IMR-90 (cell line): ENCODE results near the gene UPK3A. TPM values are rescaled to one million over a fixed set of nuclear protein-coding genes. Genes with fewer than 3 reads are reported as not detected.
"Not testable (repeated sequence)": the region's sequence is repeated elsewhere in the genome, so short reads cannot be mapped to it uniquely, and the experiment has no call there.

ENCODE experiments used
- ATAC-seq: fragments of 200-7000 bp; cut with Tn5 transposase; 2 replicates; pipeline ENCODE4 v1.9.1; 2020; ENCODE audit warnings: low read depth, mild to moderate bottlenecking, moderate library complexity
- BruUV-seq: library from RNA; stranded (reverse); fragments of 400-500 nt; replicated peaks from 2 replicates; lab custom pipeline; 2021; lab: Mats Ljungman, UMichigan
- CTCF ChIA-PET: fragments of 300-600 bp; formaldehyde crosslinking; extraction: SDS; loops from one replicate; lab custom pipeline; 2021; ENCODE audit warnings: antibody characterized with exemption; lab: Yijun Ruan, JAX
- POLR2A ChIA-PET: fragments of 300-600 bp; sonication (Branson Sonifier 250); formaldehyde crosslinking; loops from one replicate; lab custom pipeline; 2022; ENCODE audit warnings: antibody characterized with exemption; ENCODE audit not compliant: unreplicated experiment; lab: Charles Lee
- DNase-seq: peaks from one replicate; pipeline ENCODE4 v3.0.0; 2013
- H2AFZ ChIP-seq: replicated peaks from 2 replicates; pipeline ENCODE3; 2013; ENCODE audit warnings: low read length, mild to moderate bottlenecking; ENCODE audit not compliant: poor library complexity
- H2AK5ac ChIP-seq: 2 replicates; pipeline ENCODE4 v1.6.1; 2013; ENCODE audit warnings: low read depth, low read length, inconsistent platforms
- H2AK9ac ChIP-seq: replicated peaks from 2 replicates; pipeline ENCODE3; 2013; ENCODE audit warnings: mild to moderate bottlenecking, low read depth, low read length, moderate library complexity; ENCODE audit not compliant: poor library complexity
- H2BK120ac ChIP-seq: 2 replicates; pipeline ENCODE4 v1.6.1; 2013; ENCODE audit warnings: low read depth, low read length, inconsistent platforms
- H2BK15ac ChIP-seq: 3 replicates; pipeline ENCODE4 v1.6.1; 2013; ENCODE audit warnings: low read depth, low read length, inconsistent platforms
- H2BK20ac ChIP-seq: 2 replicates; pipeline ENCODE4 v1.6.1; 2013; ENCODE audit warnings: low read depth, mild to moderate bottlenecking, inconsistent platforms, low read length, moderate library complexity
- H2BK5ac ChIP-seq: 2 replicates; pipeline ENCODE4 v1.6.1; 2013; ENCODE audit warnings: mild to moderate bottlenecking, low read depth, low read length, inconsistent platforms; ENCODE audit not compliant: poor library complexity, severe bottlenecking
- H3K14ac ChIP-seq: replicated peaks from 2 replicates; pipeline ENCODE4 v1.6.1; 2013; ENCODE audit warnings: low read depth, low read length, inconsistent platforms
- H3K18ac ChIP-seq: 2 replicates; pipeline ENCODE4 v1.6.1; 2013; ENCODE audit warnings: low read depth, low read length, control low read depth
- H3K23ac ChIP-seq: 2 replicates; pipeline ENCODE4 v1.6.1; 2013; ENCODE audit warnings: low read depth, low read length, inconsistent platforms
- H3K27ac ChIP-seq: 2 replicates; pipeline ENCODE4 v1.5.1; 2013; ENCODE audit warnings: mild to moderate bottlenecking, control low read depth, low read length; ENCODE audit not compliant: insufficient read depth
- H3K27me3 ChIP-seq: 2 replicates; pipeline ENCODE4 v1.6.1; 2013; ENCODE audit warnings: low read length; ENCODE audit not compliant: control insufficient read depth, insufficient read depth
- H3K36me3 ChIP-seq: 2 replicates; pipeline ENCODE4 v1.6.1; 2013; ENCODE audit warnings: low read length, mixed read lengths; ENCODE audit not compliant: control insufficient read depth, insufficient read depth
- H3K4ac ChIP-seq: 2 replicates; pipeline ENCODE4 v1.6.1; 2013; ENCODE audit warnings: low read depth, low read length, inconsistent platforms
- H3K4me1 ChIP-seq: 2 replicates; pipeline ENCODE4 v1.6.1; 2013; ENCODE audit warnings: low read length, mixed read lengths; ENCODE audit not compliant: control insufficient read depth, insufficient read depth
- H3K4me2 ChIP-seq: 2 replicates; pipeline ENCODE4 v1.6.1; 2013; ENCODE audit warnings: low read depth, mild to moderate bottlenecking, control low read depth, low read length, moderate library complexity
- H3K4me3 ChIP-seq: 2 replicates; pipeline ENCODE4 v1.5.1; 2013; ENCODE audit warnings: low read depth, mild to moderate bottlenecking, control low read depth, low read length, moderate library complexity; ENCODE audit not compliant: insufficient read depth
- H3K56ac ChIP-seq: 2 replicates; pipeline ENCODE4 v1.6.1; 2013; ENCODE audit warnings: low read length, inconsistent platforms; ENCODE audit not compliant: insufficient read depth; ENCODE audit errors: extremely low read depth
- H3K79me1 ChIP-seq, 2 experiments: 2 replicates each; pipeline ENCODE4 v1.6.1; 2013; ENCODE audit warnings: low read length in 2 of 2, inconsistent platforms in 1 of 2, low read depth in 1 of 2
- H3K9ac ChIP-seq: 2 replicates; pipeline ENCODE4 v1.6.1; 2013; ENCODE audit warnings: low read depth, low read length, control low read depth
- H3K9me1 ChIP-seq: 2 replicates; pipeline ENCODE4 v1.6.1; 2013; ENCODE audit warnings: low read length, inconsistent platforms; ENCODE audit not compliant: insufficient read depth
- H3K9me3 ChIP-seq: 2 replicates; pipeline ENCODE4 v1.6.1; 2013; ENCODE audit warnings: low read length; ENCODE audit not compliant: control insufficient read depth, insufficient read depth
- H4K20me1 ChIP-seq: 2 replicates; pipeline ENCODE4 v1.6.1; 2013; ENCODE audit warnings: low read length, inconsistent platforms; ENCODE audit not compliant: insufficient read depth
- H4K5ac ChIP-seq: 2 replicates; pipeline ENCODE4 v1.6.1; 2013; ENCODE audit warnings: mild to moderate bottlenecking, low read depth, low read length, control low read depth
- H4K8ac ChIP-seq, 2 experiments: 2 replicates each; pipeline ENCODE4 v1.6.1; 2013; ENCODE audit warnings: low read depth in 2 of 2, low read length in 2 of 2, control low read depth in 1 of 2, inconsistent platforms in 1 of 2
- H4K91ac ChIP-seq: 2 replicates; pipeline ENCODE4 v1.6.1; 2013; ENCODE audit warnings: low read depth, low read length, inconsistent platforms; ENCODE audit not compliant: insufficient read depth
- WGBS, 2 experiments: methylation state at CpG; one replicate each; pipeline versions ENCODE4 v1.1.5 to v1.1.7; 2013; ENCODE audit warnings: missing lambda C conversion rate in 2 of 2; ENCODE audit not compliant: insufficient read length in 1 of 2; ENCODE audit errors: extremely low coverage in 2 of 2; 5-methylcytosine and 5-hydroxymethylcytosine counted together
- dilution Hi-C: fragments of 300-500 bp; cut with HindIII; formaldehyde crosslinking; loops from one replicate; pipeline ENCODE4 v1.14.3; 2018; ENCODE audit warnings: low sequenced_read_pairs; ENCODE audit not compliant: unreplicated experiment
- in situ Hi-C: fragments of 300-500 bp; cut with MboI; formaldehyde crosslinking; loops from 3 replicates; pipeline ENCODE4 v1.14.3; 2019; ENCODE audit warnings: low sequenced_read_pairs, inconsistent platforms, mixed read lengths
- intact Hi-C: fragments of 100-400 bp; cut with micrococcal nuclease; formaldehyde crosslinking; loops from 2 replicates; pipeline ENCODE4 v1.10.0; 2022
- polyA plus RNA-seq, 3 experiments: library from polyadenylated mRNA; depleted of rRNA; stranded (reverse); fragments of >200 nt; gene quantifications; 2 replicates each; pipeline ENCODE4 v1.2.3, GENCODE V29; 2012; ENCODE audit warnings: low replicate concordance in 1 of 3
- total RNA-seq: library from RNA; depleted of rRNA; stranded (reverse); fragments of >200 nt; gene quantifications from 2 replicates; pipeline ENCODE4 v1.2.3, GENCODE V29; 2012

Gene UPK3A
- total and polyA plus RNA-seq, 2 of the 4 experiments (the other 2 are of a cell fraction) = not detected

GRCh38 chr22:45295004-45295403 is 10.3 kb downstream of the UPK3A start:
- H3K79me1 ChIP-seq, H3K27ac ChIP-seq, H4K20me1 ChIP-seq, H3K4me1 ChIP-seq, H3K4me3 ChIP-seq, H3K27me3 ChIP-seq, H4K5ac ChIP-seq, H3K18ac ChIP-seq, intact Hi-C loops, ATAC-seq, H4K8ac ChIP-seq, H3K23ac ChIP-seq, H2AK5ac ChIP-seq, BruUV-seq, CTCF ChIA-PET, H3K9ac ChIP-seq, H3K4me2 ChIP-seq, in situ Hi-C loops, H2BK5ac ChIP-seq, H2BK120ac ChIP-seq, H4K91ac ChIP-seq, H2BK20ac ChIP-seq, H3K56ac ChIP-seq, DNase-seq, H3K14ac ChIP-seq, H3K36me3 ChIP-seq, POLR2A ChIA-PET, dilution Hi-C loops, H3K4ac ChIP-seq, H2AFZ ChIP-seq, H2BK15ac ChIP-seq, H3K9me3 ChIP-seq, H2AK9ac ChIP-seq: not testable (repeated sequence)
- H3K9me1 ChIP-seq = peaks cover 13% of the 10 kb centered on the region
- WGBS, 2 experiments = no CpG with 5 or more reads among the region's 6 CpGs
